ENCODE data around the gene TMEM202.
"Not testable (repeated sequence)": the region's sequence is repeated elsewhere in the genome, so short reads cannot be mapped to it uniquely, and the experiment has no call there.

TMEM202 gene

DNA sequence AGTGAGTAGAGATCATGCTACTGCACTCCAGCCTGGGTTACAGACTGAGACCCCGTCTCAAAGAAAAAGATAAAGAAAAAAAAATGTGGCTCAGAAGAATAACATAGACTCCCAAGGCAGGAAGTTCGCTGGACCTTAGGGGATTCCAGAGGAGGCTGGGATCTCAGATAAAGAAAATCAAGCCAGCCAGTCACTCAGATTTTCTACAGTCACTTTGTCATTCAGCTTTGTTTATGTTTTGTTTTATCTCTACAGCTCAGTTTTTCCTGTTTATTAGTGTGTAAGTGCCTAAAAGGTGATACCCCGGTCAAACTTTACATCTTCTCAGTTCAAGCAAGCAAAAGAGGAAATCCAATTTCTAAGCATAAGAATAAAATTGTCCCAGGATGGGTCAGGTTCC is 6.3 kb downstream of the TMEM202 start:
- no peak for DNase-seq

DNA sequence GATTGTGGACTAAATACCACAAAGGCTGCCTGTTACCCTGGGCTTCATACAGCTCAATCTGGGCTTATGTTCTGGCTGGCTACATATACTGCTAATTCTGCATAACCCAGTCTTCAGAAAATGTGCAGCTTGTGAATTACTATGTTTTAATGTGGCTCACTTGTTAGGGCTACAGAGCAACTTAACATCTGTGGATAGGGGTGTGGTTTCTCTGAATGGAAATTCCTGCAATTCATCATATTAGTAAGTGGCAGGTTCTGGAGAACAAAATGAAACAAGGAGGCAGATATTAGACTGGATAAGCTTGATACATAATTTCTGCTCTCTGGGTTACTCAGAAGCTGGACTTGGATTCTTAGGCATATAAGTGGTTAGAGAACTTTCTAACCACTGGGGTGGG is 6.7 kb downstream of the TMEM202 start:
- DNase-seq: no peak

DNA sequence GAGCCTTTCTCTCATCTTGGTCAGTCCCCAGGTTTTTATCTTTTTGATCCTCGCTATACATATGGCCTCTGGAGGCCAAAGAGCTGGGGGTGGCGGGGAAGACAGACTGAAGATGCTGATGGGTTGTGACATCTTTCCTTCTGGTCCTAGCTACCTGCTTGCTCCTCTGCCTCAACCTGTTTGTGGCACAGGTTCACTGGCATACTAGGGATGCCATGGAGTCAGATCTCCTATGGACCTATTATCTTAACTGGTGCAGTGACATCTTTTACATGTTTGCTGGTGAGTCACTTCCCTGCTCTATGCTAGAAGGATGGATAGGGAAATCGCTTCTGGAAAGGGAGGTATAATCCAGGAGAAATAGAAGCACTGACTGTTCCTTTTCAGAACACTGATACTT is 8.8 kb downstream of the TMEM202 start:
- no peak for DNase-seq

DNA sequence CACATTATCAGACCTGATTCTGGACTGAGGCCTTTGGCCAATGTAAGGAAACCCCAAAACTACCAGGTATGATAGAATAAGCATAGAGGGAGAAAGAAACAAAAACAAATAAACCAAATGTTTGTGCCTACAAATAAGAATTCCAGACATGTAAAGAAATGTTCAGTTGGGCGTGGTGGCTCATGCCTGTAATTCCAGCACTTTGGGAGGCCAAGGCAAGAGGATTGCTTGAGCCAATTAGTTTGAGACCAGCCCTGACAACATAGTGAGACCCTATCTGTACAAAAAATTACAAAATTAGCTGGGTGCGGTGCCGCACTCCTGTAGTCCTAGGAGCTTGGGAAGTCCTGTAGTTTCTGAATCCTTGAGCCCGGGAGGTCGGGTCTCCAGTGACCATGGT is 13.0 kb downstream of the TMEM202 start:
- DNase-seq: no peak

DNA sequence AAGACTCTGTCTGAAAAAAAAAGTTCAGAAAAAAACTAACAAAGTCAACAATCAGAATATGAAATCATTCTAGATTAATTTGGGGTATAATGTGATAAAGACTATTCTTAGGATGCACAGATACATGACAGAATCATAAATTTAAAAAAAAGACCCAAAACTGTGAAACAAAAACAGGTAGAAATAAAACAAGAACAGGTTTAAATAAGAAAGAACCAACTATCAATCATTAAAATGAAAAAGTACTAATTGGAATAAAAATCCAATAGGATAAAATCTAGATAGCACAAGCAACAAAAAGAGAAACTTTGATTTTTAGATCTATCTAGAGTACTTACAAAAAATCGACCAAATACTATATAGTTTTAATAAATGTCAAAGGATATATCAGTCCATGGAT is 13.4 kb downstream of the TMEM202 start:
- DNase-seq: no peak

DNA sequence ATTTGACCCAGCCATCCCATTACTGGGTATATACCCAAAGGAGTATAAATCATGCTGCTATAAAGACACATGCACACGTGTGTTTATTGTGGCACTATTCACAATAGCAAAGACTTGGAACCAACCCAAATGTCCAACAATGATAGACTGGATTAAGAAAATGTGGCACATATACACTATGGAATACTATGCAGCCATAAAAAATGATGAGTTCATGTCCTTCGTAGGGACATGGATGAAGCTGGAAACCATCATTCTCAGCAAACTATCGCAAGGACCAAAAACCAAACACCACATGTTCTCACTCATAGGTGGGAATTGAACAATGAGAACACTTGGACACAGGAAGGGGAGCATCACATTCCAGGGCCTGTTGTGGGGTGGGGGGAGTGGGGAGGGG is 15.2 kb downstream of the TMEM202 start:
- DNase-seq: not testable (repeated sequence)

DNA sequence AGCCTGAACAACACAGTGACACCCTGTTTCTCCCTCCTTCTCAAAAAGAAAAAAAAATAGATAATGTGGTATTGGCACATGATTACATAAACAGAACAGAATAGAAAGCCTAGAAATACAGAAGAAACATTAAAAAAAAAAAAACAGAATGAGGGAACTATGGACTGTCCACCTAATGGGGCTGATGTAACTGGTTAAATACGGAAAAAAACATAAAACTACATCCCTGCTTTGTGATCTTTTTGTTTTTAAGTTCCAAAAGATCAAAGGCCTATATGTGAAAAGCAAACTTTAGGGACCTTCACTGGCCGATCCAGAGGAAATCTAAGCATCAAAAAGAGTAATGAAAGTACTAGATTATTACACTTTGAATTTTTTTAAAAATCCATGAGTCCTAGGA is 17.2 kb downstream of the TMEM202 start:
- no peak for DNase-seq

DNA sequence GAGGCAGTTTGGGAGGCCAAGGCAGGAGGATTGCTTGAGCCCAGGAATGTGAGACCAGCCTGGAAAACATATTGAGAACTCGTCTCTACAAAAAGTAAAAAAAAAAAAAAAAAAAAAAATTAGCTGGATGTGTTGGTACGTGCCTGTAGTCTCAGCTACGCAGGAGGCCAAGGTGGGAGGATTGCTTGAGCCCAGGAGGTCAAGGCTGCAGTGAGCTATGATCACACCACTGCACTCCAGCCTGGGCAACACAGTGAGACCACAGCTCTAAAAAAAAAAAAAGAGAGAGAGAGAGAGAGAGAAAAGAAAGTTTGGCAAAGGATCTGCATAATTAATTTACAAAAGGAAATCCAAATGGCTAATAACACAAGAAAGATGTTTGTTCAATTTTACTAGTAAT is 21.7 kb downstream of the TMEM202 start:
- DNase-seq: not testable (repeated sequence)

DNA sequence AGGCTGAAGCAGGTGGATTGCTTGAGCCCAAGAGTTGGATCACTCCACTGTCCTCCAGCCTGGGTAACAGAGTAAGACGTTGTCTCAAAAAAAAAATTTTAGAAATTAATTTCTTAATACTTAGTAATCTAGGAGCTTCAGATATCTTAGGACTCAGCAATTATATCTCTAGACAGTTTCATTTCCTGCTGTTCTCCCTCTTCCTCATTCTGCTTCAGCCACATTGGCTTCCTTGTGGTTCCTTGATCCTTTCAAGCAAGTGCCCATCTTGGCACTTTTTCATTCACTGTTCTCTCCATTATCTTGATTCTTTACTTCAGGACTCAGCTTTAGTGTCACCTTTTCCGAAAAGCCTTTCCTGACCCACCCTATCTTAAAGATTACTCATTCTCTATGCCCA is 22.5 kb downstream of the TMEM202 start:
- no peak for DNase-seq

DNA sequence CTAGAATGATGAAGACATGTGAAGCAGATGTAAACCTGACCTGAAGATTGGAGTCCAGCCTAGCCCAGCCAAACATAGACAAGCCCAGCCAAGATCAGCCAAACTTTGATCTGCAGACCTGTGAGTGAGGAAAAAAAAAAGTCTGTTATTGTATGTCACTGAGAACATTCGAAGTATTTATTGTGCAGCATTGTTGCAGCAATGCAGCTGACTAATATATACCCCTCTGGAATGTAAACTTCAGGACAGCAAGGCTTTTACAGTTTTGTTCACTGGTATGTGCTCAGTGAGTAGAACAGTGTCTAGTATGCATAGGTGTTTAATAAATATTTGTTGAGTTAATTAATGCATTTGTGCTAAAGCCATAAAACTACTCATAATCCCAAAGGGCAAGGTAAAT is 23.4 kb downstream of the TMEM202 start:
- DNase-seq: no peak

DNA sequence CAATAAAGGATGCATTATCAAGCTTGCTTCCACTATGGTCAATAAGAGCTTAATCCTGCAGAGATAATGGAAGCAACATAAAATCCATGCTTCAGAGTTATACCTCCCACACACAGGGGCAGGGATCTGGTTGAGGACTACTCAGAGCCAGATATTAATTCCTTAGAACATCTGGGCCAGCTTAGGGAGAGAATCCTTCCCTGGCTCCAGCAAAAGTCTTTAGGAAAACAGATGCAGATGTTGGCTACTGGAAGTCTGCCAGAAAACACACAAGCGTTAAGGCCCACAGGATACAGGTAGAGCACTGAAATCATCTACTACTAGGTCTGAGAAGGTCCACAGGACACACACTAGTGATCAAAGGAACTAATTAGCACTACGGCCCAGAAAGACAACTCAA is 25.2 kb downstream of the TMEM202 start:
- no peak for DNase-seq

DNA sequence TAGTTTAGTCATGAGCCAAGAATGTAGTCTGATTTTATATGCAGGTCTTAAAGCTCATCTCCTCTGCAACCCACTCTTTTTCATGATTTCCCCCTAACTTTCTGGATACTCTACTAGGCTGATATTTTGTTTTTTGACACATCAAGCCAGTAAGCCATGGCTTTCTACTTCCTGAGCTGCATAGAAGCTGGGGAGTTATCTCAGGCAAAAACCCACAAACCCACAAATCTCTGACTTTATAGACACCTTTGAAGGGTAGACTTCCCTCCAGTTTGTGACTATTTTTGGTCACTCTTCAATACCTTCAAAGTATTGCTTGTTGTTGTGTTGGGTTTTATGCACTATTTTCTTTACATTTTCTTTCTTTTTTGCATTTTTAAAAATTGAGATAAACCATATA is 28.6 kb downstream of the TMEM202 start:
- DNase-seq: no peak

DNA sequence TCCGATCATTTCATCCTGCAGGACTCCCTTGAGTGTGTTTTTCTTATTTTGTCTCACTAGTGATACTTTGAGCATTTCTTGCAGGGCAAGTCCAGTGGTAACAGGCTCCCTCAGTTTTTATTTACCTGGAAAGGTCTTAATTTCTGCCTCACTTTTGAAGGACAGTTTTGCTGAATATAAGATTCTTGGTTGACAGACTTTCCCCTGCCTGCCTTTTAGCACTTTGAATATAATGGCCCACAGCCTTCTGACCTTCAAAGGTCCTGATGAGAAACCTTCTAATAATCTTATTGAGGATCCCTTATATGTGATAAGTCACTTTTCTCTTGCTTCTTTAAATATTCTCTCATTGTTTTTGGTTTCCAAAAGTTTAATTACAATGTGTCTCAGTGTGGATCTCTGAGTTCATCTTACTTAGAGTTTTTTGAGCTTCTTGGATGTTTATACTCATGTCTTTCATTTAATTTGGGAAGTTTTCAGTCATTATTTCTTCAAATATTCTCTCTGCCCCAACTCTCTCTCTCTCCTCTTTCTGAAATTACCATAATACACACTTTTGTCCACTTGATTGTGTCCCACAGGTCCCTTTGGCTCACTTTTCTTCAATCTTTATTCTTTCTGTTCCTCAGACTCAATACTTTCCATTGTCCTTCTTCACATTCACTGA is 39.7 kb downstream of the TMEM202 start:
- DNase-seq: no peak

DNA sequence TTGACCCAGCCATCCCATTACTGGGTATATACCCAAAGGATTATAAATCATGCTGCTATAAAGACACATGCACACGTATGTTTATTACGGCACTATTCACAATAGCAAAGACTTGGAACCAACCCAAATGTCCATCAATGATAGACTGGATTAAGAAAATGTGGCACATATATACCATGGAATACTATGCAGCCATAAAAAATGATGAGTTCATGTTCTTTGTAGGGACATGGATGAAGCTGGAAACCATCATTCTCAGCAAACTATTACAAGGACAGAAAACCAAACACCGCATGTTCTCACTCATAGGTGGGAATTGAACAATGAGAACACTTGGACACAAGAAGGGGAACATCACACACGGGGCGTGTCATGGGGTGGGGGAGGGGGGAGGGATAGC is 44.7 kb downstream of the TMEM202 start:
- not testable (repeated sequence) for DNase-seq

DNA sequence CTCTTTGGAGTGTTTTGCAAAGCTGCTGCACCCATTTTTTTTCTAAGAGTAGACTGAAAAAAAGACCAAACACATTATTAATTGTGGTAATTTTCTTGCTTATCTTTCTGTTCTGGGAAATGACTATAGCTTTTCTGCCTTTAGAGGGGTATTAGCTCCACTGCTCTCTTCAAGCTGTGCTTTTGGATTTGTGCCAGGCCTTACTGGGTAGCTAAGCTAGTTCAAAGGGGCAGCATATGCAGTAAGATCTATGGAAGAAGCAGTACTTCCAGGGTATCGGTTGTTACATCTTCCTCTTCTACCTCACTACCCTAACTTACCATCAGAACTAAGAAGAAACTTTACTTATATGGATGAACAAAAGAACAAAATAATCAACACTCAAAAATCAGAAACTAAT is 47.3 kb downstream of the TMEM202 start:
- DNase-seq: no peak

DNA sequence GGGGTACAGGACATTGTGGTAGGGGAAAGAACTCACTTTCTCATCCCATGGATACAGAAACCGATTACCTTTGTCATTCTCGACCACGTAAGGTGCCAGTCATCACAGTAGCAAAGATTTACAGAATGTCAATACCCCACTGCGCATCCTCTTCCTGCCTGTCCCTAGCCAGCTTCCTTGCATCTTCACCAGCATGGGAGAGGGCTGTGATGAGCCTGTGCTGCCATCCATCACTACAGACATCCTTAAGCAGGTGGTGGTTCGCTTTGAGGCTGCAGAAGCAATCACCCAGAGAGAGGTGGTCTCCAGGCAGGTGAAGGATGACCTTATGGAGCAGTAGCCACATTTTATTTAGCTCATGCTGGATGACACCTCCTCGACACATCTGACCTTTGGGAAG is 52.7 kb downstream of the TMEM202 start:
- DNase-seq: no peak

DNA sequence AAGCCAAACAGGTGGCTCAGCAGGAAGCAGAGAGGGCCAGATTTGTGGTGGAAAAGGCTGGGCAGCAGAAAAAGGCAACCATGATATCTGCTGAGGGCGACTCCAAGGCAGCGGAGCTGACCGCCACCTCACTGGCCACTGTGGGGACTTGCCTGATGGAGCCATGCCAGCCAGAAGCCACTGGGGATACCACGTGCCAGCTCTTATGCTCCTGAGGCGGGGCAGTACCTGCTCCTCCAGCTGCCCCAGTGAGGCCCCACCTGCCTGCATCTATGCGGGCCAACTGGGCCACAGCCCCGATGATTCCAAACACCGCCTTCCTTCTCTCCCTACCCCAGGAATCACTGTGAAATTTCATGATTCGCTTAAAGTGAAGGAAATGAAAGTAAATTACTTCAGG is 53.1 kb downstream of the TMEM202 start:
- DNase-seq: no peak

DNA sequence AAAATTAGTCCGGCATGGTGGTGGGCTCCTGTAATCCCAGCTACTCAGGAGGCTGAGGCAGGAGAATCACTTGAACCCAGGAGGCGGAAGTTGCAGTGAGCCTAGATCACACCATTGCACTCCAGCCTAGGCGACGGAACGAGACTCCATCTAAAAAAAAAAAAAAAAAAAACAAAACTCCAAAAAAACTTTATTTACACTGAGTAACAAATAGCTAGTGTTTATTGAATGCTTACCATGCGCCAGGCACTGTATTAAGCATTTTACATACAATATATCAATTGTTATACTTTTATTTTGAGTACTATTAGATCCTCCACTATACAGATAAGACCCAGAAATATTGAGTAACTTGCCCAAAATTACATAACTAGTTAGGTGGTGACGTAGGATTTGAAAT is 58.6 kb downstream of the TMEM202 start:
- DNase-seq: no peak

All from stimulated activated CD4-positive, alpha-beta T cell treated with anti-CD3 and anti-CD28 coated beads, Interleukin-4, amount 100 ng/mL, for 4 hours (primary cell).